DND-41 (cell line): ENCODE data around the gene RNF148.

ENCODE experiments used
- CTCF ChIP-seq: IDR thresholded peaks from 2 replicates; pipeline ENCODE4 v1.5.1; 2012; ENCODE audit warnings: borderline replicate concordance, low read length, moderate library complexity, mild to moderate bottlenecking; ENCODE audit not compliant: poor library complexity, severe bottlenecking; ENCODE audit errors: extremely low read depth
- EZH2 ChIP-seq: IDR thresholded peaks from 3 replicates; pipeline ENCODE4 v1.6.1; 2012; ENCODE audit warnings: borderline replicate concordance, low read depth, mild to moderate bottlenecking, moderate library complexity, low read length, inconsistent platforms; ENCODE audit not compliant: severe bottlenecking

- no peak for TF ChIP-seq CTCF
- TF ChIP-seq EZH2: no peak
Measured at GRCh38 chr7:122686360-122686878, 16.3 kb downstream of the RNF148 start.
